Measurements from ENCODE around the gene ERFE.
"Not testable (repeated sequence)": the region's sequence is repeated elsewhere in the genome, so short reads cannot be mapped to it uniquely, and the experiment has no call there.

The ERFE gene, protein sequence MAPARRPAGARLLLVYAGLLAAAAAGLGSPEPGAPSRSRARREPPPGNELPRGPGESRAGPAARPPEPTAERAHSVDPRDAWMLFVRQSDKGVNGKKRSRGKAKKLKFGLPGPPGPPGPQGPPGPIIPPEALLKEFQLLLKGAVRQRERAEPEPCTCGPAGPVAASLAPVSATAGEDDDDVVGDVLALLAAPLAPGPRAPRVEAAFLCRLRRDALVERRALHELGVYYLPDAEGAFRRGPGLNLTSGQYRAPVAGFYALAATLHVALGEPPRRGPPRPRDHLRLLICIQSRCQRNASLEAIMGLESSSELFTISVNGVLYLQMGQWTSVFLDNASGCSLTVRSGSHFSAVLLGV

DNA sequence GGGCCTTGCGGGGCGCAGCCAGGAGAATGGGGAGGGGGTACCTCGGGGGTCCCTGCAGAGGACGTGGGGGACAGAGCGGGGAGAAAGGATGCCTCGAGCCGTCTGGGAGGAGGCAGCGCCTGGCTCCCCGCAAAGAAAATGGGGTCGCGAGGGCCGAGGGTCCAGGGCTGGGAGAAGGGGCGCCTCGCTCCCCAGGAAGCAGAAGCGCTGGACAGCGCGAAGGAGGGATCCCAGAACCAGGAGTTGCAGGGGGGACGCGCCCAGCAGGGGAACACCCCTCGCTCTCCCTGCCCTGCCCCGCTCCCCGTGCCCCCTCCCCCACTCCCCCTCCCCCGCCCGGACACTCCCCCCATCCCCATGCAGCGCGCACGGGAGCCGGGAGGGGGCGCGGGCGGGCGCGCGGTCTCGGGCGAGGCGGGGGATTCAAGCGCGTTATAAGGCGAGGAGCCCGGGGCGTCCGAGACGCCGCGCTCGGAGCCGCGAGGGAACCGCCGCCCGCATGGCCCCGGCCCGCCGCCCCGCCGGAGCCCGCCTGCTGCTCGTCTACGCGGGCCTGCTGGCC is at the start of gene ERFE:
Gene ERFE, plus strand, starts transcription at position 462 of the 562 bp plus-strand sequence. Its CDS starts 38 bp downstream, at position 500.
- no peak for DNase-seq (ENCODE audit: low read depth, low spot score)

DNA sequence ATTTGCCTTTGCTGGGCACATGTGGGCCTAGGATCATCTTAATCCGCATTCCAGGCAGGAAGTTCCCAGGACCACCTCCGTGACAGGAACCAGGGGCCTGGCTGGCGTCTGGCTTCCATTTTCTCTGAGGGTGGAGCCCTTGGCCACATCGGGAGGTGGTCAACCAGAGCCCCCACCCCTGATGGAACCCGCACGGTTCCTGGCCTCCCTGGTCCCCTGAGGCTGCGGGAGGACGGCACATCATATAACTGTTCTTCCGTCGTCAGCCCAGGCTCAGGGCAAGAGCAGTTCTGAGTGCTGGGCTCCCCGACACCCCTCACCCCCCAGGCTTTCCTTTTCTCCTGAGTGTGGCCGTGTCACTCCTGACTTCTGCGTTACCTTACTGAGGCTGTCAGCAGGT is 45.2 kb upstream of the ERFE start:
- no peak for DNase-seq (ENCODE audit: low read depth, low spot score)

DNA sequence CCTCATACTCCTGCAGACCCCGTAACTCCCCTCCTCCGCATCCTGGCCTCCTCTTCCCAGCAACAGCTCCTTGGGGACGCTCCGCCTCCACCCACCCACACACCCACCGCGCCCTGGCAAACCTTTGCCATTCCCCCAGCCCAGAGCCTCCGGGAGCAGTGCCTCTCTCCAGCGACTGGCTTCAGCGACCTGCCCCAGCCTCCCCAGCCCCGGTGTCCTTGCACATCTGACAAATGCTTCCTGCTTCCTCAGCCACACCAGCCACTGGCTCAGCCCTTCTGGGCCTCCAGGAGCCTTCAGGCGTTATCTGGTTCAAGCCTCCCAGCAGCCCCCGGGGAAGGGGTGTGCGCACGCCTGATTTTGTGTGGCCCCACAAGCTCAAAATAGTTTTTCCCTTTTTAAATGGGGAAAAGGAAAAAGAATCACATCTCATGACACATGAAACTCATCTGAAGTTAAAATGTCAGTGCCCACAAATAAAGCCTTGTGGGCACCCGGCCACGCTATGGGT is 44.4 kb upstream of the ERFE start:
- no peak for DNase-seq (ENCODE audit: low read depth, low spot score)

DNA sequence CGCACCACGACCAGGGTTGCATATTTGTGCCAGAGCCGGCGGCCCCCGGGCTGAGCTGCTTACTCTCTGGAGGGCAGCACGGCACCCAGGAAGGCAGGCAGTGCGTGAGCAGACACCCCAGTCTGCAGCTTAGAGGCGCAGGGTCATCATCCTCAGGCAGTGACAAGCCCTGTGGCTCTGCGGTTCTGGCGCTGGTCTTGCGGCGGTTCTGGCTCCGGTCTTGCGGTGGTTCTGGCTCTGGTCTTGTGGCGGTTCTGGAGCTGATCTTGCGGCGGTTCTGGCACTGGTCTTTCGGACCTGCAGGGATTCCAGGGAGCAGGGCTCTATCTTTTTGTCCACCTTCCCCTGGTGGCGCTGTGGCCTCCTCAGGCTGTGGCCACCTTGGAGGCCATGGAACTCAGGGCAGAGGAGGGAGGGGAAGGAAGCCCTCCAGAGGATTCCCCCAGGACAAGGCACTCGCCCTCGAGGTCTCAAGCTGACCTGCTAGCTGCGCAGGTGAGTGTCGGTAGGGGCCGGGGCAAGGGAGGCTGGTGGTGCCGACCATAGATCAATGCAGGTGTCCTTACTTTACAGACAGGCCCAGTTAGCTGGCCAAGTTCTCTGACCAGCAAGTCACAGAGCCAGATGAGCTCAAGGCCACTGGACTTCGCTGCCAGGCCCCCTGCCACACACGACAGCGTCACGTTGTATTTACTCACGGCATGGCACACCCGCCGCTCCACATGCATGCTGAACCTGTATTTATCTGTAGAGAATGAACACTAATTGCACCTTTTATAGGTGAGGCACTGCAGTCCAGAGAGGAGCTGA is 43.7 kb upstream of the ERFE start:
- no peak for DNase-seq (ENCODE audit: low read depth, low spot score)

DNA sequence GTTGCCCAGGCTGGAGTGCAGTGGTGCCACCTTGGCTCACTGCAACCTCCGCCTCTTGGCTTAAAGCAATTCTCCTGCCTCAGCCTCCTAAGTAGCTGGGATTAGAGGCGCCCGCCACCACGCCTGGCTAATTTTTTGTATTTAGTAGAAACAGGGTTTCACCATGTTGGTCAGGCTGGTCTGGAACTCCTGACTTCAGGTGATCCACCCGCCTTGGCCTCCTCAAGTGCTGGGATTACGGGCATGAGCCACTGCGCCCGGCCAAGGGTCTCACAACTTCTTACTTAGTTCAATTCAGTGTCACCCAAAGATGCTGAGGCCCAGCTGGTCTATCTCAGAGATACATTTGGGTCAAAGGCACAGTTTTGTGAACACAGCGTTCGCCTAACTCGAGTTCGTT is 43.1 kb upstream of the ERFE start:
- not testable (repeated sequence) for DNase-seq (ENCODE audit: low read depth, low spot score)

DNA sequence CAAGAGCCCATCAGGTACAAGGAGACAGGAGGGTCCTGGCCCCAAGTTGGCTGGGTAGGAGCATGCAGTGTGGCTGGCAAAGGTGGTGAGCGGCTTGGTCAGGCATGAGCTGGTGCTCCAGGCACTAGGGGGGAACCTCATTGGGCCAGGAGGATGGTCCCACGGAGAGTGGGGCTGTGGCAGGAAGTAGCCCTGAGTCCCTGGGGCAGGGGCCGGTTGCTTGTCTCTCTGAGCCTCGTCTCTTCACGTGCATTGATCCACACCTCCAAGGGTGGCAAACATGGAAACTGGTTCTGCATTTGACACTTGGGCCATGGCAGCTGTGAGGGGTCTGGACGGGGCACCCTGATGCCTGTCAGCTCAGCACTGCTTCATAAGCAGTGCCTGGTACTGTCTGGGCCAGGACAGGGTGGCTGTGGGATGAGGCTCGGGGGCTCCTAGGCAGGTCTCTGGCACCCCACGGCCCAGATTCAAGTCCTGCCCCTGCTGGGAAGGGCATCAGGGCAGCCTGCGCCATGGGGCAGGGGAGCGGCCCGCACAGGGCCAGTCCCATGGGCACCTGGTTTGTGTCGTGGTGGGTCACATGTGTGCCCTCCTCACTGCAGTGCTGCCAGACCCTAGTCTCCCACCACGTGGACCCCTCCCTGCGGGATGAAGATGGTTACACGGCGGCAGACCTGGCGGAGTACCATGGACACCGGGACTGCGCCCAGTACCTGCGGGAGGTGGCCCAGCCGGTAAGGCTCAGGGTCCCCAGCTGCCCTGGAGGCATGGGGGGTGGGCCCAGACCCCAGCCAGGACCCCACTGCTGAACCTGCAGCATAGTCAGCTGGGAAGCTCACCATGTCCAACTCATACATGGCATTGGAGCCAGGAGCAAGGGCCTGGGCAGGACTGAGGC is 42.2 kb upstream of the ERFE start:
- no peak for DNase-seq (ENCODE audit: low read depth, low spot score)

DNA sequence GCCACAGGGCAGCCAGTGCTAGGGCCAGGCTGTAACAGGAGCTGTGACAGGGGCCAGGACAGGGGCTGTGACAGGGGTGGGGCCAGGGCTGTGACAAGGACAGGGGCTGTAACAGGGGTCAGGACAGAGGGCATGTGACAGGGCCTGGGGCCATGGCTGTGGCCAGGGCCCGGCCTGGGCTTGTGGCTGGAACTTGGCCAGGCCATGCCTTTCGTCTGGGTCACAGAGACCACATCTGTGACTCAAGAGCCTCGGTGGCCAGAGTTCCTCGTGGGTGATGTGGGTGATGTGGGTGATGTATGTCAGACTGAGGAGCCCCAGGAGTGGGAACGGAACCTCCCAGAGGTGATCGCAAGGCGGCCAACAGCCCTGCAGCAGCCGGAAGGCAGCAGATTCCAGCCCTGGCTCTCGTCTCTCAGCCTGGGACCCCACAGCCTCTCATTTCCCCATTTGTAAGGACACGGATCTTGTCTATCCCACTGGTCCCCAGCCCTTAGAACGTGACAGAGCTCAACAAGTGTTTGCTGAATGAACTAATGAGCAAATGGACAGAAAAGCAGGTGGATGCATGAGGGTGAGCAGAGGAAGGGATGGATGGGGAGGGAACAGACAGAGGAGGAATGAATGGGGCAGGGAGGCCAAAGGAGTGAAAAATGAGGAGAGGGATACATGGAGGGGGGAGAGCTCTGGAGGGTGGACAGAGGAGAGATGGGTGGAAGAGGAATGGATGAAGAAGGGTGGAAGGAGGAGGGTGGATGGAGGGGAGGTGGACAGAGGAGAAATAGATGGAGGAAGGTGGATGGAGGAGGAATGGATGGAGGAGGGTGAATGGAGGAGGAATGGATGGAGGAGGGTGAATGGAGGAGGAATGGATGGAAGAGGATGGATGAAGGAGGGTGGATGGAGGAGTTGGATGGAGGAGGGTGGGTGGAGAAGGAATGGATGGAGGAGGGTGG is 41.3 kb upstream of the ERFE start:
- DNase-seq (ENCODE audit: low read depth, low spot score) = no peak

DNA sequence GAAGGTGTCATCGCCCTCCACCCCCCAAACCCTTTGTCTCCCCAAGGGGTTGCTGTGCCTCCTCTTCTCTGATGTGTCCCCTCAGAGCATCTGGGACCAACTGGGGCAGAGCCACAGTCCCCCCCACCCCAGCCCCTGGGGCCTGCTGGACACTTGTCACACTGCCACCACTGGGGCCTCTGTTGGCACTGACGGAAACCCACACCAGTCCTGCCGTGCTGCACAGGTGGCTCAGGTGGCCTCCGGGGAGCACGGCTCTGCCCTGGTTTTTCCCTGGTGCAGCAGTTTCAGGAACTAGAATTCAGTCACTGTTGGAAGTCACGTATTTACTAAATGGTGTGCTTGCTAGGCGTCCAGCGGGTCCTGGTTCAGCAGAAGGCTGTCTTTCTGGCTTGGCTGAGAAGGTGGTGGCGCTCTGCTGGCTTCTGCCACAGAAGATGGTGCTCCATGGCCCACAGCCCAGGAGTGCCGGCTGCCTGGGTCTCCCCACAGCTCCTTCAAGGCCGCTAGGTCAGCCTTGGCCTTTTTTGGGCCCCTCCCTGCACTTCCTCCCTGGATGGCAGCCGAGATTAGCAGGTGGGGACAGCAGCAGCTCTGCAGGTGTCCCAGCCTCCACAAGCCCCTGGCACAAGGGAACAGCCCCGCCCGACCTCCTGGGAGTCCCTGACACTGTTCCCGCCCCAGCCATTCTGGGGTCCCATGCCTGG is 38.9 kb upstream of the ERFE start:
- no peak for DNase-seq (ENCODE audit: low read depth, low spot score)

DNA sequence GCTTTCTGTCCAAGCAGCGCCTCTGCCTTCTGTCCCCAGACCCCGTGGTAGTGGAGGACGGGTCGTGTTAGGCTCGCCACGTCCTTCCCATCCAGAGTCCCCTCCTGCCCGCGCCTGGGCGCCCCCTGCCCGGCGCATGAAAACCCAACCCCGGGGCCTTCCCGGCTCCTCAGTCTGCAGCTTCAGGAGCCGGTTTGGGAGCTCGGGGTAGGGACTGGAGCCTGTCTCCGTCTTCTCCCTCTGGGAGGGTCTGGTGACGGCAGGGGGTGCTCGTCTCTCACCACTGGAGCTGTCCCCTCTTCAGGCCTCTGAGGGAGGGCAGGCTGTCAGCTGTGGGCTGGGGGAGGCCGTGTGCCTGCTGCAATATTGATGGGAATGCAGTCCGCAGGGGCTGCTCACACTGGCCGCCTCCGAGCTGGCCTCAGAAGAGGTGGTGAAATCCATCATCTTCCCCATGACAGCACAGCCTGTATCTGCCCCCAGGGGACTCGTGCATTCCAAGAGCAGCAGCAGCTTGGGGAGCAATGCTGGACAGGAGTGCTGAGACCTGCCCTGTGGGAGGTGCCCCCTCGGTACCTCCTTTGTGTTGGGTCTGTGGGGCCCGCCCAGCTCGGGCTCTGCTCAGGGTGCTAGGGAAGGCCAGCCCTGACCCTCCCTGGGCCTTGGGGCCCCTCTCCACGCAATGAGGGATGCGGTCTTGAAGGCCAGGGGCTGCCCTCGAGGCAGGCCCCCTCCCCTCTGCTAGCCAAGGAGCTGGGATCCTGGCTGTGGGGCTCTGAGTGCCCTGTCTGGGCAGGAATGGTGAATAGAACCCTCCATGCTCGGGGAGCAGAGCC is 38.1 kb upstream of the ERFE start:
- no peak for DNase-seq (ENCODE audit: low read depth, low spot score)

DNA sequence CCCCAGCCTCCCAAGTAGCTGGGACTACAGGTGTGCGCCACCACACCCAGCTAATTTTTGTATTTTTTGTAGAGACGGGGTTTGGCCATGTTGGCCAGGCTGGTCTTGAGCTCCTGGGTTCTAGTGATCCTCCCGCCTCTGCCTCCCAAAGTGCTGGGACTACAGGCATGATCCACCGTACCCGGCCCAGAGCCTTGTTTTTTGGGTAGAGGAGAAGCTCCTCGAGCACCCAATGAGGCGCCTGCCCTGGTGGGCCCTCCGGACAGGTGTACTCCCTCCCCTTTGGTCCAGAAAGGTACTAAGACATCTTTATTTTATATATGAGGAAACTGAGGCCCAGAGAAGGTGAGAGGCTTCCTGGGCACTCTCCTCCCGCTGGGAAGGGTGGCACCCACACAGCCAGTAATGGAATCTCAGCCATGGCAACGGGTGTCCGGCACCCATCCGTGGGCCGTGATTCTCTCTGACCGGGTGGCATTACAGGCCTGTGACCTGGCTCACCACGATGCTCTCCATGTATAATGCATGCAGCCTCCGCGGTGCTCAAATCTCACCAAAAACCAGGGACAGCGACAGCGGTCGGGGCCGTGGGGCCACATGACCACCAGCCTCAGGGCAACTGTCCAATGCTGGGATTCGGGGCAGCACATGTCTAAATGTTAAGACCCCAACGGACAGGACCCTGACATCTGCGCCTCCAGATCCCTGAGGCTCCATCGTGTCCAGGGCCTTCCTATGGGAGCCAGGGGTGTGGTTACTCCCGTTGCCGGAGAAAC is 37.1 kb upstream of the ERFE start:
- no peak for DNase-seq (ENCODE audit: low read depth, low spot score)

DNA sequence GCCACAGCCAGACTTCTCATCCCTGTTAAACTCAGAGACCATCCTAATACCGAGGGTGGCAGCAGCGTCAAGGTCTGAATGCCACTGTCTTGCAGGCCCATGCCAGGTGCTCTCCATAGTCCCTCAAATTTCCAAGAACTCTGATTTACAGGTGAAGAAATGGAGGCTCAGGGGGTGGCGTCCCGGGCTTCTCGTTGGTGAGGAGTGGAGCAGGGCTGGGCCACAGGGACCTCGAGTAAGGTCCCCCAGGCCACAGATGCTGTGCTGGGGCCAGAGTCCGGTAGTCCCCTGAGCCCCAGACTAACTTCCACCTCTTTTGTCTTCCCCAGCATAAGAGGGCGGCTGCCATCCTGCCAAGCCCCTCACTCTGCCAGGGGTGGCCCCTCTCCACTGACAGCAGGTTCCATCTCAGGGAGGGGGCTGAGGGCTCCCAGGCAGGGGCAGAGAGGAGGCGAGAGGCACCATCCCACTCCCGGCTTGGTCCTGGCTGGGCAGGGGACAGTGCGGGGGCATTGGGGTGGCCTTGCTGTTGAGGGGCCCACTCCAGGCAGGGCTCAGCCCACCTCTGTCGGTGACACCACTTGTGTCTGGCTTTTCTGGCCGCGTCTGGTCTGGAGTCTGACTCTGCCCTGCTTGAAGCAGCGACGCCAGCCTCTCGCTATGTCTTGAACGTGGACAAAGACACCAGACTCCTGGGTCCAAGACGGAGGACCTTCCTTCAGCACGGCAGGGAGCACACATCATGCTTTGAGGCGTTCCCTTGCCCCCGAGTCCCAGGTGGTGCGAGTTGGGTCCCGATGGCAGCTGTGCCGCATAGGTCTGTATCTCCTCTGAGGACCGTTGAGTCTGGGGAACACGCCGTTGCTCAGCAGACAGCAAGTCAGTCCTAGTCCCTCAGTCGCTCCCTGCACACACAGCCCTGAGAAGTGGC is 36.2 kb upstream of the ERFE start:
- no peak for DNase-seq (ENCODE audit: low read depth, low spot score)

DNA sequence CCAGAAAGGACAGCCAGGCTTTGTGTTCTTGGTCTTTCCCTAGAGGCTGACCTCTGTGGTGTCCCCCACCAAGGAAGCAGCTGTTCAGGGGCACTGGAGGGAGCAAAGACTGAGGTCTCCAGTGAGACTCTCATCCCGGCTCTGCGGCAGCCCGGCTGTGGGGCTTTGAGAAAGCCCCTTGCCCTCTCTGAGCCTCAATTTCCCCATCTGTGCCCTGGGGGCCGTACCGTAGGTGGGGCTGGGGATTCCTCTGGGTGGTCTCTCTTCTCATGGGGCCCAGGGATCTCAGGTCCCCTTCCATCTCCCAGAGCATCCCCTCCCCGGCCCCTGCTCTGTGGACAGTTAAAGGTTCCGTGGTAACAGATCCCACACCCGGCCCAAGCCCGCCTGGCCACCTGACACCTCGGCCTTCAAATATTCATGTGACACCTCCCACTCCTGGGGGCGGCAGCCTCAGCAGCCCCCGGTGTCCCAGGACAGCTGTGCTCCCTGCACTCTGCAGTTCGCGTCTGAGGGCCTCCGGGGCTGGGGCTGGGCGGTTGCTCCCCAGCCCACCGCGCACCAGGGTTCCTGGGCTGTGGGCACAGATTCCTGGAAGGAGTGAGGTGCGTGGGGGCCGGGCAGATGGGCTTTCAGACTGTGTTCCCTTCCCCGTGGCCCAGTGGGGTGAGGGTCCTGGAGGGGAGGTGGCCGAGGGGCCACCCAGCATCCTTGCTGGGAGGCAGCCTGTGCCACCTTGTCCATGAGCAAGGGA is 35.4 kb upstream of the ERFE start:
- no peak for DNase-seq (ENCODE audit: low read depth, low spot score)

DNA sequence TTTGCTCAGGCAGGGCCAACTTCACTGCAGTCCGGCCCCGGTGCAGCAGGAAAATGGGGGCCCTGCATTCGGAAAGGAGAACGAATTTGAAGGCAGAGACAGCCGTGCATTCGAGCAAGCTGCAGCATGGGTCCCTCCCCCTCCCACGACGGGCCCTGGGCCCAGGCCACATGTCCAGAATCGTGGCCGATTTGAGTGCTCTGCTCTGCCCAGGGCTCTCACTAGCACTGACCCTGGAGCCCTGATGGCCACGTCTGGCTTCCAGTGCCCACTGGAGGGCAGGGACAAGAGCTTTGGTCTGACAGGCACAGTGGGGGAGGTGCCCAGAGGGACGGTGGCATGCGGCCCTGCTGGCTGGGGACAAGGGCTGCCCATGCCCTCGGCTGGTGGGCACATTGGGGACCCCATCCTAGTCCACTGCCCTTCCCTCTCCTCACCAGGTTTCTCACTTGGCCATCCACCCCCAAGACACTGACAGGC is 34.7 kb upstream of the ERFE start:
- no peak for DNase-seq (ENCODE audit: low read depth, low spot score)

DNA sequence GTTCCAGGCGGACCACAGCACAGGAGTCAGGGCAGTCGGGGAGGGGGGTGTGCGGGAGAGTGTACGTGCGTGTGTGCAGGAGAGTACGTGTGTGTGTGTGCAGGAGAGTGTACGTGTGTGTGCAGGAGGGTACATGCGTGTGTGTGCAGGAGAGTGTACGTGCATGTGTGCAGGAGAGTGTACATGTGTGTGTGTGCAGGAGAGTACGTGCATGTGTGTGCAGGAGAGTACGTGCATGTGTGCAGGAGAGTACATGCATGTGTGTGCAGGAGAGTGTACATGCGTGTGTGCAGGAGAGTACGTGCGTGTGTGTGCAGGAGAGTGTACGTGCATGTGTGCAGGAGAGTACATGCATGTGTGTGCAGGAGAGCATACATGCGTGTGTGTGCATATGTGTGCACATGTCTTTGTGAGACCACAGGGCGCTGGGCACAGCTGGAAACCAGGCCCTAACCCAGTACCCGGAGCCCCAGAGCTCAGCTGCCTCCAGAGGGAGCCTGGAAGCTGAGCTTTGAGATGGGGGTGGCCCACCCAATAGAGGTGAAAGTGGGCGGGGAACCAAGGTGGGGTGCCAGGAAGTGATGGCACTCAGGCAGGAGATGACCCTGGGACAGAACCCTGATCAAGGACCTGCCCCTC is 34.2 kb upstream of the ERFE start:
- no peak for DNase-seq (ENCODE audit: low read depth, low spot score)

DNA sequence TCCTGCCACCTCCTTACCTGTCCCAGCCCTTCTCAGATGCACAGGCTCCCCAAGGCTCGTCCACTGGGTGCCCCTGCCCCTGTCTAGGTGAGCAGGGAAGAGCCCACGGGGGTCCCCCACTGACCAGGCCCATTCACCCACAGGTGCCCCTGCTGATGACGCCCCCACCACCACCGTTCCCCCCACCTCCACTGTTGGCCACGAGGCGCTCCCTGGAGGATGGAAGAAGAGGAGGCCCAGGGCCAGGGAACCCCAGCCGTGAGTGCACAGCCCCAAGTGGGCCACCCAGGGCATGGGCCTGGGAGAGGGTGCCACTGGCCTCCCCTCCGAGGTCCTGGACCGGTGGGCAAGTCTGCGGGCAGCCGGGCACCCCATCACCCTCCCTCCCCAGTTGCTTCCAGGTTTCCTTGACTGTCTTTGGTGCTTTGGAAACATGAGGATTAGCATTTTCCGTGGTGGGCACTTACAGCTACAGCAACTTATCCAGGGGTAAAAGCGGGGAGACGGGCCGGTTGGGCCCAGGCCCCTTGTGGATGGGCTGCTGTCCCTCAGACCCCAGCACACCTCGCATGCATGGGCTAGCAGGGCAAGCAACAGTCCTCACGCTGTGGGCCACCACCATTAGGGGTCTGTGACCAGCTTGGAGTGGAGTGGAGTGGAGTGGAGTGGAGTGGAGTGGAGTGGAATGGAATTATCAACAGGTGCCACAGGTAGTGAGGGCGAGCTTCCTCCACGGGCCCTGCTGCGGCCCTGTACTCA is 33.5 kb upstream of the ERFE start:
- no peak for DNase-seq (ENCODE audit: low read depth, low spot score)
